Measurements from ENCODE around the gene AGBL4. TPM values are rescaled to one million over a fixed set of nuclear protein-coding genes. Genes with fewer than 3 reads are reported as not detected.

The AGBL4 gene
- total RNA-seq, 1 experiment from 2014 or later: not detected

DNA sequence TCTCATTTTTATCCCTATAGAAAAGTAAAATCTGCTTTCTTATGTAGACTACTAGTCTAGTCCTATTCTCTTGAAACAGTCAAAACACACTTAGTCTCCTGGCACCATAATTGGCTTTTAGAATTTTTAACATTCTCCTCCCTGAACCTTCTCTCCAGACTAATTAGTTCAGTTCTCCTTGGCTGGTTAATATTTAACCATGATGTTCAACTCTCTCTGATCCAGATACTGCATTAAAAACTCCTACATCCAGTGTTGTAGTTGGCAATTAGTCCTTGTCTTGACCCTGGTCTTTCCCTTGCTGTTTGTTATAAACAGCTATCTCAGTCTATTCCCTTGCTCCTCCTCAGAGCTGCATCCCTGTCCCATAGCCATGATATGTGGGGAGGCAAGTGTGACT, 824.2 kb downstream of the AGBL4 start:
- Histone ChIP-seq H3K27ac (ENCODE audit: low read depth, low read length) (no peak overlapping the region), H3K4me1 (ENCODE audit: control insufficient read depth in 1 of 2, insufficient read depth in 2 of 2, low read length in 2 of 2) (no peaks in the 10 kb centered on the region), H2AFZ (ENCODE audit: low read depth, low read length, poor library complexity, severe bottlenecking) (no peak overlapping the region), H3K4me2 (ENCODE audit: low read length) (no peak overlapping the region), H3K9me2 (ENCODE audit: insufficient read depth) (no peaks in the 10 kb centered on the region), H3K4me3 (replicated peaks in 1 of 2; ENCODE audit: low read depth in 1 of 2, low read length in 2 of 2) (no peak overlapping the region), H3K9me3 (ENCODE audit: control insufficient read depth in 1 of 2, insufficient read depth in 1 of 2, low read depth in 1 of 2, low read length in 2 of 2) (peaks cover 3 to 19% of the 10 kb centered on the region in 2 experiments; a peak in 2 of 4 replicates), H3K9ac (ENCODE audit: low read length) (no peak overlapping the region), H3K36me3 (ENCODE audit: control insufficient read depth in 1 of 2, insufficient read depth in 2 of 2, low read length in 2 of 2) (no peaks in the 10 kb centered on the region), H4K20me1 (ENCODE audit: insufficient read depth) (no peaks in the 10 kb centered on the region), H3K79me2 (ENCODE audit: insufficient read depth, low read length) (no peaks in the 10 kb centered on the region), H3K27me3 (ENCODE audit: insufficient read depth, low read length) (no peaks in the 10 kb centered on the region)
- ChIA-PET CTCF (no interaction called here), POLR2A (no interaction called here), RAD21 (ENCODE audit: low non-redundant PET in 1 of 2, low total read pairs in 2 of 2, uncharacterized antibody in 2 of 2, unreplicated experiment in 2 of 2) (no interaction called here)
- ATAC-seq (no peak), DNase-seq (ENCODE audit: low read depth, low spot score) (no peak)
- TF ChIP-seq POLR2AphosphoS5 (IDR thresholded peaks at IDR 0.05; ENCODE audit: low read depth, low read length) (no peak), ZFX (IDR thresholded peaks at IDR 0.05) (no peak), SP1 (IDR thresholded peaks at IDR 0.05; ENCODE audit: low read depth) (no peak), FOSL1 (IDR thresholded peaks at IDR 0.05; ENCODE audit: low read depth) (no peak), CBX3 (IDR thresholded peaks at IDR 0.05; ENCODE audit: low read depth) (no peak), SRF (IDR thresholded peaks at IDR 0.05; ENCODE audit: low read depth) (no peak), EZH2 (IDR thresholded peaks at IDR 0.05) (no peak), EGR1 (IDR thresholded peaks at IDR 0.05; ENCODE audit: low read depth) (no peak), EZH2phosphoT487 (IDR thresholded peaks at IDR 0.05; ENCODE audit: borderline replicate concordance) (no peak), TCF7L2 (IDR thresholded peaks at IDR 0.05; ENCODE audit: borderline replicate concordance, extremely low read depth, insufficient read depth, insufficient read length) (no peak), JUND (IDR thresholded peaks at IDR 0.05) (no peak), ZNF274 (IDR thresholded peaks at IDR 0.05; ENCODE audit: low read depth, low read length) (no peak), POLR2A (IDR thresholded peaks at IDR 0.05; ENCODE audit: borderline replicate concordance, extremely low read depth, insufficient read depth, insufficient read length) (no peak), RAD21 (IDR thresholded peaks at IDR 0.05; ENCODE audit: low read depth) (no peak), SIN3A (IDR thresholded peaks at IDR 0.05; ENCODE audit: low read depth) (no peak), YY1 (IDR thresholded peaks at IDR 0.05; ENCODE audit: extremely low read depth, insufficient replicate concordance, low read depth, low read length) (no peak)
- TF ChIP-seq, protein P1, sequence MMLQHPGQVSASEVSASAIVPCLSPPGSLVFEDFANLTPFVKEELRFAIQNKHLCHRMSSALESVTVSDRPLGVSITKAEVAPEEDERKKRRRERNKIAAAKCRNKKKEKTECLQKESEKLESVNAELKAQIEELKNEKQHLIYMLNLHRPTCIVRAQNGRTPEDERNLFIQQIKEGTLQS (IDR thresholded peaks at IDR 0.05): no peak
- TF ChIP-seq, protein P2, sequence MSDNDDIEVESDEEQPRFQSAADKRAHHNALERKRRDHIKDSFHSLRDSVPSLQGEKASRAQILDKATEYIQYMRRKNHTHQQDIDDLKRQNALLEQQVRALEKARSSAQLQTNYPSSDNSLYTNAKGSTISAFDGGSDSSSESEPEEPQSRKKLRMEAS (IDR thresholded peaks at IDR 0.05): no peak
- TF ChIP-seq, protein P3, sequence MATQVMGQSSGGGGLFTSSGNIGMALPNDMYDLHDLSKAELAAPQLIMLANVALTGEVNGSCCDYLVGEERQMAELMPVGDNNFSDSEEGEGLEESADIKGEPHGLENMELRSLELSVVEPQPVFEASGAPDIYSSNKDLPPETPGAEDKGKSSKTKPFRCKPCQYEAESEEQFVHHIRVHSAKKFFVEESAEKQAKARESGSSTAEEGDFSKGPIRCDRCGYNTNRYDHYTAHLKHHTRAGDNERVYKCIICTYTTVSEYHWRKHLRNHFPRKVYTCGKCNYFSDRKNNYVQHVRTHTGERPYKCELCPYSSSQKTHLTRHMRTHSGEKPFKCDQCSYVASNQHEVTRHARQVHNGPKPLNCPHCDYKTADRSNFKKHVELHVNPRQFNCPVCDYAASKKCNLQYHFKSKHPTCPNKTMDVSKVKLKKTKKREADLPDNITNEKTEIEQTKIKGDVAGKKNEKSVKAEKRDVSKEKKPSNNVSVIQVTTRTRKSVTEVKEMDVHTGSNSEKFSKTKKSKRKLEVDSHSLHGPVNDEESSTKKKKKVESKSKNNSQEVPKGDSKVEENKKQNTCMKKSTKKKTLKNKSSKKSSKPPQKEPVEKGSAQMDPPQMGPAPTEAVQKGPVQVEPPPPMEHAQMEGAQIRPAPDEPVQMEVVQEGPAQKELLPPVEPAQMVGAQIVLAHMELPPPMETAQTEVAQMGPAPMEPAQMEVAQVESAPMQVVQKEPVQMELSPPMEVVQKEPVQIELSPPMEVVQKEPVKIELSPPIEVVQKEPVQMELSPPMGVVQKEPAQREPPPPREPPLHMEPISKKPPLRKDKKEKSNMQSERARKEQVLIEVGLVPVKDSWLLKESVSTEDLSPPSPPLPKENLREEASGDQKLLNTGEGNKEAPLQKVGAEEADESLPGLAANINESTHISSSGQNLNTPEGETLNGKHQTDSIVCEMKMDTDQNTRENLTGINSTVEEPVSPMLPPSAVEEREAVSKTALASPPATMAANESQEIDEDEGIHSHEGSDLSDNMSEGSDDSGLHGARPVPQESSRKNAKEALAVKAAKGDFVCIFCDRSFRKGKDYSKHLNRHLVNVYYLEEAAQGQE (IDR thresholded peaks at IDR 0.05; ENCODE audit: low read depth): no peak
- TF ChIP-seq, protein P4, sequence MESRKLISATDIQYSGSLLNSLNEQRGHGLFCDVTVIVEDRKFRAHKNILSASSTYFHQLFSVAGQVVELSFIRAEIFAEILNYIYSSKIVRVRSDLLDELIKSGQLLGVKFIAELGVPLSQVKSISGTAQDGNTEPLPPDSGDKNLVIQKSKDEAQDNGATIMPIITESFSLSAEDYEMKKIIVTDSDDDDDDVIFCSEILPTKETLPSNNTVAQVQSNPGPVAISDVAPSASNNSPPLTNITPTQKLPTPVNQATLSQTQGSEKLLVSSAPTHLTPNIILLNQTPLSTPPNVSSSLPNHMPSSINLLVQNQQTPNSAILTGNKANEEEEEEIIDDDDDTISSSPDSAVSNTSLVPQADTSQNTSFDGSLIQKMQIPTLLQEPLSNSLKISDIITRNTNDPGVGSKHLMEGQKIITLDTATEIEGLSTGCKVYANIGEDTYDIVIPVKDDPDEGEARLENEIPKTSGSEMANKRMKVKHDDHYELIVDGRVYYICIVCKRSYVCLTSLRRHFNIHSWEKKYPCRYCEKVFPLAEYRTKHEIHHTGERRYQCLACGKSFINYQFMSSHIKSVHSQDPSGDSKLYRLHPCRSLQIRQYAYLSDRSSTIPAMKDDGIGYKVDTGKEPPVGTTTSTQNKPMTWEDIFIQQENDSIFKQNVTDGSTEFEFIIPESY (IDR thresholded peaks at IDR 0.05; ENCODE audit: extremely low read depth, insufficient replicate concordance, low read length): no peak
- no TSS peak for BruUV-seq (replicated peaks)
- intact Hi-C loops (cut with micrococcal nuclease): no loop called here

All from HCT116 (cell line).